Breast epithelium (tissue), 3 donors: Measurements from ENCODE around the gene GPR143.

Experiments
- POLR2A ChIP-seq: fragments of 450-650 bp; IDR thresholded peaks from one replicate; pipeline ENCODE4 v1.6.1; 2016; ENCODE audit warnings: antibody characterized with exemption, mild to moderate bottlenecking, moderate library complexity
- POLR2AphosphoS5 ChIP-seq, 3 donors: sonication (generic); formaldehyde crosslinking; IDR thresholded peaks; one replicate each; pipeline ENCODE4 v1.6.1; 2017; ENCODE audit warnings: antibody characterized with exemption in 3 of 3
- TF ChIP-seq, protein P1 (sequence below), 3 donors: fragments of 450-650 bp; IDR thresholded peaks; one replicate each; pipeline ENCODE4 v1.5.1; 2016 to 2017; ENCODE audit warnings: antibody characterized with exemption in 3 of 3, mild to moderate bottlenecking in 3 of 3, moderate library complexity in 3 of 3

GRCh38 chrX:9786798-9787635 lies 21.4 kb upstream of the GPR143 start:
- TF ChIP-seq POLR2A: no peak
- no peak for TF ChIP-seq POLR2AphosphoS5 (IDR thresholded peaks at IDR 0.05)
- TF ChIP-seq, protein P1, sequence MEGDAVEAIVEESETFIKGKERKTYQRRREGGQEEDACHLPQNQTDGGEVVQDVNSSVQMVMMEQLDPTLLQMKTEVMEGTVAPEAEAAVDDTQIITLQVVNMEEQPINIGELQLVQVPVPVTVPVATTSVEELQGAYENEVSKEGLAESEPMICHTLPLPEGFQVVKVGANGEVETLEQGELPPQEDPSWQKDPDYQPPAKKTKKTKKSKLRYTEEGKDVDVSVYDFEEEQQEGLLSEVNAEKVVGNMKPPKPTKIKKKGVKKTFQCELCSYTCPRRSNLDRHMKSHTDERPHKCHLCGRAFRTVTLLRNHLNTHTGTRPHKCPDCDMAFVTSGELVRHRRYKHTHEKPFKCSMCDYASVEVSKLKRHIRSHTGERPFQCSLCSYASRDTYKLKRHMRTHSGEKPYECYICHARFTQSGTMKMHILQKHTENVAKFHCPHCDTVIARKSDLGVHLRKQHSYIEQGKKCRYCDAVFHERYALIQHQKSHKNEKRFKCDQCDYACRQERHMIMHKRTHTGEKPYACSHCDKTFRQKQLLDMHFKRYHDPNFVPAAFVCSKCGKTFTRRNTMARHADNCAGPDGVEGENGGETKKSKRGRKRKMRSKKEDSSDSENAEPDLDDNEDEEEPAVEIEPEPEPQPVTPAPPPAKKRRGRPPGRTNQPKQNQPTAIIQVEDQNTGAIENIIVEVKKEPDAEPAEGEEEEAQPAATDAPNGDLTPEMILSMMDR (IDR thresholded peaks at IDR 0.05): no peak
